ENCODE results near the gene SH3BGRL. TPM values are rescaled to one million over a fixed set of nuclear protein-coding genes. Genes with fewer than 3 reads are reported as not detected.

Gene SH3BGRL
- total RNA-seq (2014; rRNA removed; shearing (Covaris generic)): 53.3 and 54.0 TPM in 2 replicates

- H3K9me3 ChIP-seq (replicated peaks): no peaks in the 10 kb centered on the region
- peak within 1 kb of the TSS; percentile 74 for H3K4me3 ChIP-seq
- peak; percentile 88 to 89 for DNase-seq
- no peaks in the 10 kb centered on the region for H3K4me1 ChIP-seq
- no peaks in the 10 kb centered on the region for H3K36me3 ChIP-seq
- H3K27me3 ChIP-seq: no peaks in the 10 kb centered on the region
- H3K27ac ChIP-seq: peak within 1 kb of the TSS; percentile 87
These were observed at the start of gene SH3BGRL, which contains the start of gene HMGN5 for GRCh38 chrX:81201671-81202455. Gene SH3BGRL, plus strand, starts transcription at chrX:81202102. Its CDS starts 99 bp downstream, at chrX:81202201. Gene HMGN5, minus strand, starts transcription at chrX:81201913. Its CDS starts 80,364 bp downstream, at chrX:81121549.

GRCh38 chrX:81168391-81168790, 33.5 kb upstream of the SH3BGRL start:
- no peaks in the 10 kb centered on the region for H3K36me3 ChIP-seq
- no peaks in the 10 kb centered on the region for H3K4me1 ChIP-seq
- no peaks in the 10 kb centered on the region for H3K9me3 ChIP-seq (replicated peaks)

GRCh38 chrX:81174286-81174685, 27.6 kb upstream of the SH3BGRL start:
- Histone ChIP-seq H3K4me3 (no peak overlapping the region), H3K27ac (no peak overlapping the region), H3K27me3 (no peaks in the 10 kb centered on the region), H3K4me1 (no peaks in the 10 kb centered on the region), H3K9me3 (replicated peaks) (no peaks in the 10 kb centered on the region), H3K36me3 (no peaks in the 10 kb centered on the region)
- DNase-seq: peak in 1 of 2 experiments; percentile 23

More at GRCh38 chrX:81168391-81168790, 33.5 kb upstream of the SH3BGRL start:
- Histone ChIP-seq H3K27me3 (no peaks in the 10 kb centered on the region), H3K27ac (no peak overlapping the region), H3K4me3 (no peak overlapping the region)
- DNase-seq: no peak

GRCh38 chrX:81195259-81195658, 6.6 kb upstream of the SH3BGRL start:
- no peaks in the 10 kb centered on the region for H3K9me3 ChIP-seq (replicated peaks)
- H3K4me1 ChIP-seq: no peaks in the 10 kb centered on the region
- no peaks in the 10 kb centered on the region for H3K36me3 ChIP-seq
- H3K4me3 ChIP-seq: no peak overlapping the region
- no peak for DNase-seq
- H3K27me3 ChIP-seq: no peaks in the 10 kb centered on the region
- no peak overlapping the region for H3K27ac ChIP-seq

GRCh38 chrX:81195712-81196111, 6.2 kb upstream of the SH3BGRL start:
- no peak overlapping the region for H3K27ac ChIP-seq
- H3K27me3 ChIP-seq: no peaks in the 10 kb centered on the region
- H3K4me3 ChIP-seq: no peak overlapping the region
- no peaks in the 10 kb centered on the region for H3K9me3 ChIP-seq (replicated peaks)
- no peaks in the 10 kb centered on the region for H3K4me1 ChIP-seq
- H3K36me3 ChIP-seq: no peaks in the 10 kb centered on the region
- DNase-seq: peak; percentile 31 to 73

- no peaks in the 10 kb centered on the region for H3K36me3 ChIP-seq
- H3K4me1 ChIP-seq: no peaks in the 10 kb centered on the region
- H3K4me3 ChIP-seq: peak overlapping the region; percentile 74
- no peaks in the 10 kb centered on the region for H3K27me3 ChIP-seq
- peak in 1 of 2 experiments; percentile 5 for DNase-seq
- H3K9me3 ChIP-seq (replicated peaks): no peaks in the 10 kb centered on the region
- H3K27ac ChIP-seq: peak overlapping the region; percentile 87
These were observed 831 bp upstream of the SH3BGRL start for GRCh38 chrX:81201071-81201470.

GRCh38 chrX:81202456-81202819, 536 bp downstream of the SH3BGRL start:
- no peaks in the 10 kb centered on the region for H3K9me3 ChIP-seq (replicated peaks)
- DNase-seq: peak; percentile 1 to 24
- H3K4me3 ChIP-seq: peak overlapping the region; percentile 74
- H3K4me1 ChIP-seq: no peaks in the 10 kb centered on the region
- no peaks in the 10 kb centered on the region for H3K36me3 ChIP-seq
- no peaks in the 10 kb centered on the region for H3K27me3 ChIP-seq
- peak overlapping the region; percentile 87 for H3K27ac ChIP-seq

- no peaks in the 10 kb centered on the region for H3K4me1 ChIP-seq
- no peak for DNase-seq
- H3K9me3 ChIP-seq (replicated peaks): no peaks in the 10 kb centered on the region
- peak overlapping the region; percentile 74 for H3K4me3 ChIP-seq
- no peaks in the 10 kb centered on the region for H3K36me3 ChIP-seq
- peak overlapping the region; percentile 87 for H3K27ac ChIP-seq
- H3K27me3 ChIP-seq: no peaks in the 10 kb centered on the region
These were observed 1.0 kb downstream of the SH3BGRL start for GRCh38 chrX:81202943-81203342.

- no peak overlapping the region for H3K27ac ChIP-seq
- DNase-seq: no peak
- H3K36me3 ChIP-seq: no peaks in the 10 kb centered on the region
- no peak overlapping the region for H3K4me3 ChIP-seq
- no peaks in the 10 kb centered on the region for H3K27me3 ChIP-seq
- H3K9me3 ChIP-seq (replicated peaks): no peaks in the 10 kb centered on the region
- H3K4me1 ChIP-seq: no peaks in the 10 kb centered on the region
These were observed 3.6 kb downstream of the SH3BGRL start for GRCh38 chrX:81205551-81205950.

- no peaks in the 10 kb centered on the region for H3K9me3 ChIP-seq (replicated peaks)
- no peak for DNase-seq
- no peaks in the 10 kb centered on the region for H3K36me3 ChIP-seq
- H3K27ac ChIP-seq: no peak overlapping the region
- no peaks in the 10 kb centered on the region for H3K27me3 ChIP-seq
- H3K4me1 ChIP-seq: no peaks in the 10 kb centered on the region
- H3K4me3 ChIP-seq: no peak overlapping the region
These were observed 4.6 kb downstream of the SH3BGRL start for GRCh38 chrX:81206476-81206875.

- Histone ChIP-seq H3K9me3 (replicated peaks) (no peaks in the 10 kb centered on the region), H3K27ac (no peak overlapping the region), H3K4me3 (no peak overlapping the region), H3K27me3 (no peaks in the 10 kb centered on the region), H3K4me1 (no peaks in the 10 kb centered on the region), H3K36me3 (no peaks in the 10 kb centered on the region)
- DNase-seq: no peak
These were observed 7.0 kb downstream of the SH3BGRL start for GRCh38 chrX:81208916-81209315.

GRCh38 chrX:81215685-81216084, 13.8 kb downstream of the SH3BGRL start:
- DNase-seq: no peak
- Histone ChIP-seq H3K36me3 (no peaks in the 10 kb centered on the region), H3K9me3 (replicated peaks) (no peaks in the 10 kb centered on the region), H3K27ac (no peak overlapping the region), H3K4me1 (no peaks in the 10 kb centered on the region), H3K4me3 (no peak overlapping the region), H3K27me3 (no peaks in the 10 kb centered on the region)

GRCh38 chrX:81229229-81229628, 27.3 kb downstream of the SH3BGRL start:
- DNase-seq: no peak
- H3K27ac ChIP-seq: no peak overlapping the region
- H3K4me3 ChIP-seq: no peak overlapping the region
- no peaks in the 10 kb centered on the region for H3K36me3 ChIP-seq
- no peaks in the 10 kb centered on the region for H3K4me1 ChIP-seq
- no peaks in the 10 kb centered on the region for H3K27me3 ChIP-seq
- no peaks in the 10 kb centered on the region for H3K9me3 ChIP-seq (replicated peaks)

GRCh38 chrX:81229901-81230300, 28.0 kb downstream of the SH3BGRL start:
- no peaks in the 10 kb centered on the region for H3K36me3 ChIP-seq
- H3K27ac ChIP-seq: no peak overlapping the region
- no peaks in the 10 kb centered on the region for H3K4me1 ChIP-seq
- H3K4me3 ChIP-seq: no peak overlapping the region
- DNase-seq: no peak
- H3K9me3 ChIP-seq (replicated peaks): no peaks in the 10 kb centered on the region
- no peaks in the 10 kb centered on the region for H3K27me3 ChIP-seq

GRCh38 chrX:81231476-81231875, 29.6 kb downstream of the SH3BGRL start:
- Histone ChIP-seq H3K27me3 (no peaks in the 10 kb centered on the region), H3K27ac (no peak overlapping the region), H3K4me1 (no peaks in the 10 kb centered on the region), H3K4me3 (no peak overlapping the region), H3K36me3 (no peaks in the 10 kb centered on the region), H3K9me3 (replicated peaks) (no peaks in the 10 kb centered on the region)
- no peak for DNase-seq

GRCh38 chrX:81232218-81232617, 30.3 kb downstream of the SH3BGRL start:
- Histone ChIP-seq H3K36me3 (no peaks in the 10 kb centered on the region), H3K27me3 (no peaks in the 10 kb centered on the region), H3K4me3 (no peak overlapping the region), H3K27ac (no peak overlapping the region), H3K9me3 (replicated peaks) (no peaks in the 10 kb centered on the region), H3K4me1 (no peaks in the 10 kb centered on the region)
- DNase-seq: no peak
